22Rv1 (cell line): ENCODE data around the gene DEPDC5.
"Not testable (repeated sequence)": the region's sequence is repeated elsewhere in the genome, so short reads cannot be mapped to it uniquely, and the experiment has no call there.

Experiments
- H3K27ac ChIP-seq: fragments of 450-650 bp; 2 replicates; pipeline ENCODE4 v1.5.1; 2017
- ZFX ChIP-seq: fragments of 450-650 bp; IDR thresholded peaks from 2 replicates; pipeline ENCODE4 v1.6.1; 2017; ENCODE audit warnings: antibody characterized with exemption, borderline replicate concordance
- TF ChIP-seq, protein P1 (sequence below): fragments of 450-650 bp; IDR thresholded peaks from 2 replicates; pipeline ENCODE4 v1.5.1; 2017; ENCODE audit warnings: mild to moderate bottlenecking

Gene DEPDC5

GRCh38 chr22:31802575-31802974, 48.8 kb downstream of the DEPDC5 start:
- no peak overlapping the region for H3K27ac ChIP-seq
- TF ChIP-seq, protein P1, sequence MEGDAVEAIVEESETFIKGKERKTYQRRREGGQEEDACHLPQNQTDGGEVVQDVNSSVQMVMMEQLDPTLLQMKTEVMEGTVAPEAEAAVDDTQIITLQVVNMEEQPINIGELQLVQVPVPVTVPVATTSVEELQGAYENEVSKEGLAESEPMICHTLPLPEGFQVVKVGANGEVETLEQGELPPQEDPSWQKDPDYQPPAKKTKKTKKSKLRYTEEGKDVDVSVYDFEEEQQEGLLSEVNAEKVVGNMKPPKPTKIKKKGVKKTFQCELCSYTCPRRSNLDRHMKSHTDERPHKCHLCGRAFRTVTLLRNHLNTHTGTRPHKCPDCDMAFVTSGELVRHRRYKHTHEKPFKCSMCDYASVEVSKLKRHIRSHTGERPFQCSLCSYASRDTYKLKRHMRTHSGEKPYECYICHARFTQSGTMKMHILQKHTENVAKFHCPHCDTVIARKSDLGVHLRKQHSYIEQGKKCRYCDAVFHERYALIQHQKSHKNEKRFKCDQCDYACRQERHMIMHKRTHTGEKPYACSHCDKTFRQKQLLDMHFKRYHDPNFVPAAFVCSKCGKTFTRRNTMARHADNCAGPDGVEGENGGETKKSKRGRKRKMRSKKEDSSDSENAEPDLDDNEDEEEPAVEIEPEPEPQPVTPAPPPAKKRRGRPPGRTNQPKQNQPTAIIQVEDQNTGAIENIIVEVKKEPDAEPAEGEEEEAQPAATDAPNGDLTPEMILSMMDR, result no peak
- no peak for TF ChIP-seq ZFX

DNA sequence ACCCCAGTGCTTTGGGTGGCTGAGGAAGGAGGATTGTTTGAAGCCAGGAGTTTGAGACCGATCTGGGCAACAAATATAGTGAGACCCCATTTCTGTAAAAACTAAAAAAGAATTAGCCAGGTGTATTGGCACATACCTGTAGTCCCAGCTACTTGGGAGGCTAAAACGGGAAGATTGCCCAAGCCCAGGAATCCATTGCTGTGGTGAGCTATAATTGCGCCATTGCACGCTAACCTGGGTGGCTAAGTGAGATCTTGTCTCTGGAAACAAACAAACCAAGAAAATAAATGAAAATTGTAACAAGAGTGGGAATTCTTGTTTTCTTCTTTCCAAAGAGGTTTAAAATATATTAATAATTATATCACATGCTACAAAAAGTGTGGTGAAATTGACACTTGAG, 52.9 kb downstream of the DEPDC5 start:
- H3K27ac ChIP-seq, result no peak overlapping the region
- TF ChIP-seq ZFX, result no peak
- TF ChIP-seq, protein P1, result no peak

DNA sequence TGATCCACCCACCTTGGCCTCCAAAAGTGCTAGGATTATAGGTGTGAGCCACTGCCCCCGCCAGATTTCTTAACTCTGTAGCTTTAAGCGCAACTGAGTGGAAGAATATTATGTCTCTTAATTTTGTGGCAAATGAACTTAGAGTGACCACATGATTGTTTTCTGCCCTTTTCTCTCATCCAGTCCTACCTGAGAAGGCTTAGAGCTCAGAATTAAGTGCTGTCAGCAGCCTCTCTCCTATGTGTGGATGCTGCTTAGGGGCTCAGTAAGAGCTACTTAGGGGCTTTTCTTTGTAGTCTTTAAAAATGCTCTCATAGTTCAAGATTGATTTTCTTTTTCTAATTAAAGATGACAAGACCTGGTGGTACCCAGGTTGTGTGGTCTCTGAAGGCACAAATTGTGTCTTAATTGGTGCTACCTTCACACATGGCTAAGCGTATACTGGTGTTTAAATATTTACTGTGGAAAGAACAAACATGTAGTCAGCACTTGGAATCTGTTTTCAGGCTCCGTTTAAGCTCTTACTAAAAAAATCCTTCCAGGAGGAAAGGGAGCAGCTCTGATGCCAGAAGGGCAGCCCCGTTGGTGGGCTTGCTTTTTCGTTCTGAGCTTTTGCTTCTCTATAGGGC, 59.3 kb downstream of the DEPDC5 start:
- peak overlapping the region; percentile 65 for H3K27ac ChIP-seq
- TF ChIP-seq, protein P1, result no peak

- peak overlapping the region; percentile 65 for H3K27ac ChIP-seq
These were observed 60.1 kb downstream of the DEPDC5 start for GRCh38 chr22:31813898-31814297.

DNA sequence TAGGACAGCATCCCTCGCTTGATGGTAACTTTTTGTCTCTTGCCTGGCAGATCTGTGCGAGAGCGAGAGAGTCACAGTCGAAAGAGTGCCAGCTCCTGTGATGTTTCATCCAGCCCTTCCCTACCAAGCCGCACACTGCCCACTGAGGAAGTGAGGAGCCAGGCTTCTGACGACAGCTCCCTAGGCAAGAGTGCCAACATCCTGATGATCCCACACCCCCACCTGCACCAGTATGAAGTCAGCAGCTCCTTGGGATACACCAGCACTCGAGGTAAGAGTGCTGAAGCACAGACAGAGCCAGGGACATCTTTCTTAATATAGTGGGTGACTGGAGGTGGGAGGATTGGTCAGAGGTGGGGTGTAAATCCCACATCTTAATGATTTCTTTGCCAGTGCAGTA, 61.1 kb downstream of the DEPDC5 start:
- no peak for TF ChIP-seq ZFX
- TF ChIP-seq, protein P1, result no peak
- H3K27ac ChIP-seq, result no peak overlapping the region

- not testable (repeated sequence) for H3K27ac ChIP-seq
These were observed 61.6 kb downstream of the DEPDC5 start for GRCh38 chr22:31815383-31815814.

GRCh38 chr22:31816750-31817149, 62.9 kb downstream of the DEPDC5 start:
- H3K27ac ChIP-seq, result no peak overlapping the region
- no peak for TF ChIP-seq ZFX

GRCh38 chr22:31818481-31819392, 64.9 kb downstream of the DEPDC5 start:
- TF ChIP-seq, protein P1, result no peak
- H3K27ac ChIP-seq, result no peak overlapping the region

GRCh38 chr22:31820655-31821054, 66.8 kb downstream of the DEPDC5 start:
- H3K27ac ChIP-seq, result no peak overlapping the region

More at GRCh38 chr22:31820655-31821054, 66.8 kb downstream of the DEPDC5 start:
- TF ChIP-seq ZFX, result no peak
- TF ChIP-seq, protein P1, result no peak
